GM21447 (cell line): Measurements from ENCODE around the gene COA7.
"Not testable (repeated sequence)": the region's sequence is repeated elsewhere in the genome, so short reads cannot be mapped to it uniquely, and the experiment has no call there.

Experiments
- ATAC-seq: cut with Tn5 transposase; IDR thresholded peaks from one replicate; pipeline ENCODE4 v1.9.1; 2021; ENCODE audit not compliant: unreplicated experiment

COA7 gene

GRCh38 chr1:52706941-52707926 lies 9.1 kb upstream of the COA7 start:
- ATAC-seq: no peak

GRCh38 chr1:52706136-52706670 lies 8.1 kb upstream of the COA7 start:
- no peak for ATAC-seq

- ATAC-seq: peak; percentile 87
Measured at GRCh38 chr1:52702886-52703787, 5.0 kb upstream of the COA7 start.

GRCh38 chr1:52695627-52696026 lies 2.5 kb downstream of the COA7 start:
- ATAC-seq: no peak

GRCh38 chr1:52693843-52694242 lies 4.3 kb downstream of the COA7 start:
- no peak for ATAC-seq

GRCh38 chr1:52693351-52693750 lies 4.8 kb downstream of the COA7 start:
- ATAC-seq: not testable (repeated sequence)

- no peak for ATAC-seq
Measured at GRCh38 chr1:52692697-52693096, 5.5 kb downstream of the COA7 start.

GRCh38 chr1:52691821-52692220 lies 6.3 kb downstream of the COA7 start:
- ATAC-seq: no peak

GRCh38 chr1:52686830-52687229 lies 11.3 kb downstream of the COA7 start:
- ATAC-seq: no peak

- peak; percentile 81 for ATAC-seq
Measured at GRCh38 chr1:52686261-52686751, 11.8 kb downstream of the COA7 start.

GRCh38 chr1:52684545-52684944 lies 13.6 kb downstream of the COA7 start:
- no peak for ATAC-seq

GRCh38 chr1:52683367-52683940 lies 14.7 kb downstream of the COA7 start:
- no peak for ATAC-seq

- no peak for ATAC-seq
Measured at GRCh38 chr1:52681136-52681535, 17.0 kb downstream of the COA7 start.

GRCh38 chr1:52680353-52680752 lies 17.8 kb downstream of the COA7 start:
- no peak for ATAC-seq

- ATAC-seq: no peak
Measured at GRCh38 chr1:52679498-52679897, 18.6 kb downstream of the COA7 start.

- ATAC-seq: no peak
Measured at GRCh38 chr1:52679048-52679447, 19.1 kb downstream of the COA7 start.

- ATAC-seq: no peak
Measured at GRCh38 chr1:52677076-52677806, 20.9 kb downstream of the COA7 start.

GRCh38 chr1:52676249-52676903 lies 21.8 kb downstream of the COA7 start:
- no peak for ATAC-seq

GRCh38 chr1:52674497-52675384 lies 23.4 kb downstream of the COA7 start:
- ATAC-seq: no peak
